Lower leg skin (tissue), 4 donors: ENCODE data around the gene KDM3B. TPM values are rescaled to one million over a fixed set of nuclear protein-coding genes. Genes with fewer than 3 reads are reported as not detected.
"Not testable (repeated sequence)": the region's sequence is repeated elsewhere in the genome, so short reads cannot be mapped to it uniquely, and the experiment has no call there.

ENCODE experiments used
- DNase-seq, 2 donors: peaks; one replicate each; pipeline ENCODE4 v3.0.0-alpha.2; 2019; ENCODE audit warnings: low spot score in 2 of 2
- H3K4me3 ChIP-seq: fragments of 200-600 bp; sonication (generic); 2 replicates; pipeline ENCODE4 v1.5.1; 2017; ENCODE audit warnings: mild to moderate bottlenecking, low read depth; ENCODE audit not compliant: poor library complexity, severe bottlenecking
- POLR2A ChIP-seq, 2 donors: fragments of 450-650 bp; IDR thresholded peaks; one replicate each; pipeline ENCODE4 v1.6.1; 2016 to 2017; ENCODE audit warnings: antibody characterized with exemption in 2 of 2, mild to moderate bottlenecking in 1 of 2, moderate library complexity in 1 of 2
- WGBS, 2 donors: methylation state at CpG; one replicate each; pipeline ENCODE4 v1.1.5; 2018; 5-methylcytosine and 5-hydroxymethylcytosine counted together
- intact Hi-C: fragments of 100-400 bp; cut with DNase I; formaldehyde crosslinking; loops from one replicate; pipeline ENCODE4 v1.15.0; 2023; ENCODE audit warnings: low total_unique reads
- total RNA-seq, 4 donors: library from RNA; depleted of rRNA; stranded (reverse); fragments of >200 nt; gene quantifications; one replicate each; pipeline ENCODE4 v1.1.0, GENCODE V29; 2016
- TF ChIP-seq, protein P1 (sequence below), 3 donors: fragments of 450-650 bp; IDR thresholded peaks; one replicate each; pipeline ENCODE4 v1.5.1; 2016; ENCODE audit warnings: antibody characterized with exemption in 3 of 3, mild to moderate bottlenecking in 3 of 3, moderate library complexity in 2 of 3

KDM3B gene
- total RNA-seq, 4 donors from 2014 or later = 54.4 to 72.7 (median 67.0) TPM

DNA sequence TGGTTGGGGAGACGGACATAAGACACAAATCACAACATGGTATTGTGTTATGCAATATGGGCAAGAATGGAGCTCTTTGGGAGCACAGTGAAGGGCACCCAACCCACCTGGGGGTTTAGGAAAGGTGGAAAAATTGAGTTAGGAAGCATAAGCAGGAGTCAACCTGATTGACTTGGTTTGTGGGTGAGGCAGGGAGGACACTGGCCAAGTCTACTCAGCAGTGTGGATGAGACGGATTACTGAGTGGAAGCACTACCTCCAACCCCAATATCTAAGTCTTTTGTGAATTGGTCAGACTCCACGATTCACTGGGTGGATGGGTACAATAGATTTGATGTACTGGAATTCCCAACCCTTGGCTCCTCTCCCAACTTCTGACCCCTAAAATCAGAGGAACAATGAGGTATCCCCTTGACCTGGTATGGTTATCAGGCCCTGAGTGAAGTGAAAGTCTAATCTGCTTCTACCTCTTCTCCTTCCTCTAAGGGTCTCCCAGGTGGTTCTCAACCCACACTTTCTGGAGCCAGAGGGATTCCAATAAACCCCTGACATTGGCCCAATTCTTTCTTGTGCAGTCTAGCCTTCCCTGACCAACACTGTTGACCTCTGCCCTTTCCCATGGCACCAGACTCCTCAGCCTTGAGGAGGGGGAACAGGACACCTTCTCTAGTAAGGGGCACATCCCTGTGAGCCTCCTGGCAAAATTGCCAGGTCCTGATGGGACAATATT lies 118.0 kb downstream of the KDM3B start:
- TF ChIP-seq, protein P1, sequence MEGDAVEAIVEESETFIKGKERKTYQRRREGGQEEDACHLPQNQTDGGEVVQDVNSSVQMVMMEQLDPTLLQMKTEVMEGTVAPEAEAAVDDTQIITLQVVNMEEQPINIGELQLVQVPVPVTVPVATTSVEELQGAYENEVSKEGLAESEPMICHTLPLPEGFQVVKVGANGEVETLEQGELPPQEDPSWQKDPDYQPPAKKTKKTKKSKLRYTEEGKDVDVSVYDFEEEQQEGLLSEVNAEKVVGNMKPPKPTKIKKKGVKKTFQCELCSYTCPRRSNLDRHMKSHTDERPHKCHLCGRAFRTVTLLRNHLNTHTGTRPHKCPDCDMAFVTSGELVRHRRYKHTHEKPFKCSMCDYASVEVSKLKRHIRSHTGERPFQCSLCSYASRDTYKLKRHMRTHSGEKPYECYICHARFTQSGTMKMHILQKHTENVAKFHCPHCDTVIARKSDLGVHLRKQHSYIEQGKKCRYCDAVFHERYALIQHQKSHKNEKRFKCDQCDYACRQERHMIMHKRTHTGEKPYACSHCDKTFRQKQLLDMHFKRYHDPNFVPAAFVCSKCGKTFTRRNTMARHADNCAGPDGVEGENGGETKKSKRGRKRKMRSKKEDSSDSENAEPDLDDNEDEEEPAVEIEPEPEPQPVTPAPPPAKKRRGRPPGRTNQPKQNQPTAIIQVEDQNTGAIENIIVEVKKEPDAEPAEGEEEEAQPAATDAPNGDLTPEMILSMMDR (IDR thresholded peaks at IDR 0.05) = no peak
- no peak for TF ChIP-seq POLR2A (IDR thresholded peaks at IDR 0.05)
- H3K4me3 ChIP-seq = no peak overlapping the region
- WGBS, 2 donors = 49 to 52% methylated on average over 3 of the region's 3 CpGs
- intact Hi-C loops = no loop called here
- DNase-seq = no peak

DNA sequence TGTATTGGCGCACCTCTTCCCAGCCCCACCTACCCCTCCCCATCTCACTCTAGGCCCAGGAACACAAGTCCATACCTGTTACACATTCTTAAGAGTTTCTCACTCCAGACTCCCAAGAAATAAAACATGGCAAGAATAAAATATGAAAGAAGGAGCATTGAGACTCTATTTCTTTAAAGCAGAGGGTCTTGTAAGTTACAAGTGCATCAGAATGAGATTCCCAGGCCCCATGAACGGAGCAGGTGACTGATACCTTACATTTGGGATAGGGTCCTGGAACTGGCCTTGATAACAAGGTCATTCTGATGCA lies 118.5 kb downstream of the KDM3B start:
- intact Hi-C loops = no loop called here
- H3K4me3 ChIP-seq = no peak overlapping the region
- TF ChIP-seq, protein P1 (IDR thresholded peaks at IDR 0.05) = no peak
- no peak for TF ChIP-seq POLR2A (IDR thresholded peaks at IDR 0.05)
- no peak for DNase-seq
- WGBS, 2 donors = 65 to 69% methylated on average over 2 of the region's 2 CpGs

DNA sequence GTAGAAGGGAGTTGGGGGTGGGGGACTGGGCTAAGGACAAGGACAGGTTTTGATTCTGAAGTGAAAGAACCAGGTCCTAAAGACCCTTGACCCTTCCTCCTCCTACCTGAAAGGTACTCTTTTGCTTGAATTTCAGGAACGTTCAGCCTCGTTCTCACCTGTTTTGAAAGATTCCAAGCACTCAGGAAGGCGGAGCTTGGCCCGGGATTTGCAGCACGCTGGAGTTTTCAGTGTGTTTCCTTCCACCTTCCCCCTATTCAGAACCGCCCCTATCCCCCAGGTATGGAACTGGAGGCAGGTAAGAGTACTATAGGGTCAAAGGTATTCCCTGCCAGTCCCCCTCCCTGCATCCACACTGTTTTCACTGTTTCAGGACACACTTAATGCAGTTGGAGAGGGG lies 119.9 kb downstream of the KDM3B start:
- intact Hi-C loops = no loop called here
- no peak overlapping the region for H3K4me3 ChIP-seq
- DNase-seq = no peak
- 34 to 36% methylated on average over 6 of the region's 6 CpGs for WGBS, 2 donors
- TF ChIP-seq, protein P1 (IDR thresholded peaks at IDR 0.05) = no peak
- no peak for TF ChIP-seq POLR2A (IDR thresholded peaks at IDR 0.05)

DNA sequence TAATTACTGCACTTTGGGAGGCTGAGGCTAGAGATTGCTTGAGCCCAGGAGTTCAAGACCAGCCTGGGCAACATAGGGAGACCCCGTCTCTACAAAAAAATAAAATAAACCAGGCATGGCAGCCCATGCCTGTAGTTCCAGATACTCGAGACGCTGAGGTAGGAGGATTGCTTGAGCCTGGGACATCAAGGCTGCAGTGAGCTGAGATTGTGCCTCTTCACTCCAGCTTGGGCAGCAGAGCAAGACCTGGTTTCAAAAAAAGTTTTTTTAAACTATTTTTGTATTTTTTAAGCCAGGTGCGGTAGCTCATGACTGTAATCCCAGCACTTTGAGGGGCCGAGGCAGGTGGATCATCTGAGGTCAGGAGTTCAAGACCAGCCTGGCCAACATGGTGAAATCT lies 120.7 kb downstream of the KDM3B start:
- H3K4me3 ChIP-seq, intact Hi-C loops, DNase-seq: not testable (repeated sequence)
- WGBS, 2 donors = 94 to 96% methylated on average over 5 of the region's 5 CpGs

DNA sequence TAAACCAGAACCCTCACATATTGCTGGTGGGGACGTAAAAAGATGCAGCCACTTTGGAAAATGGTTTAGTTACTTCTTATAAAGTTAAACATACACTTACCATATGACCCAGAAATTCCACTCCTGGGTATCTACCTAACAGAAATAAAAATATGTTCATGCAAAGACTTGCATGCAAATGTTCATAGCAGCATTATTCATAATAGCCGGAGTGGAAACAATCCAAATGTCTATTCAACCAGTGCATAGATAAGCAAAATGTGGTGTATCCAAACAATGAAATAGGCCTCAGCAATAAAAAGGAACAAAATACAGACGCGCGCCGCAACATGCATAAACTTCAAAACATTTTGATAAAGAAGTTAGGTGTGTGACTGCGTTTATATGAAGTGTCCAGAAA lies 124.4 kb downstream of the KDM3B start:
- 55 to 61% methylated on average over 7 of the region's 7 CpGs for WGBS, 2 donors
- TF ChIP-seq, protein P1 (IDR thresholded peaks at IDR 0.05) = no peak
- H3K4me3 ChIP-seq = no peak overlapping the region
- intact Hi-C loops = no loop called here
- DNase-seq = no peak

DNA sequence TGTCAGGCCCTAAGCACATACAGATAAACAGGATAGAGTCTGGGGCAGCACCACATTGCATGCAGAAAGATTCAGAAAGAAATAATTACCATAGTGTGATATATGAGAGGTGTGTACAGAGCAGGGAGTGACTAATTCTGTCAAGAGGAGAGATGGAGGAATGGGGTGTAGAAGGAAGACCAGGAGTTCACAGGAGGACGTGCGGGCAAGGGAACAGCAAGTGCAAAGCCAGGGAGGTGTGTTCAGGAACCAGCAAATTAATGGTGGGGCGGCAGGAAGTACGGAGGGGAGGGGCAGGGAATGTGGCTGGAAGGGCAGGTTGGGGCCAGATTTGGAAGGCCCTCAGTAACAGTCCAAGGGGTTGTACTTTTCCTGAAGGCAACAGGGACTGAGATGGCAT lies 130.2 kb downstream of the KDM3B start:
- WGBS, 2 donors = 33 to 40% methylated on average over 4 of the region's 4 CpGs
- no peak overlapping the region for H3K4me3 ChIP-seq
- TF ChIP-seq POLR2A (IDR thresholded peaks at IDR 0.05) = no peak
- TF ChIP-seq, protein P1 (IDR thresholded peaks at IDR 0.05) = no peak
- no peak for DNase-seq
- intact Hi-C loops = no loop called here

Other genes with a start within 250 kb of the KDM3B start
- gene NME5, start 213.3 kb upstream of the KDM3B start, total RNA-seq = 1 to 10 TPM in 1 of 4 donors, under 1 TPM in 1, not detected in 2; 0.49 to 1.7 TPM
- 10 to 100 TPM; 19.5 to 42.8 (median 31.0) TPM for gene BRD8, start 174.1 kb upstream of the KDM3B start, total RNA-seq
- 1 to 10 TPM; 1.3 to 3.2 (median 2.3) TPM for gene KIF20A, start 173.6 kb upstream of the KDM3B start, total RNA-seq
- gene CDC23, start 139.4 kb upstream of the KDM3B start, total RNA-seq = 10 to 100 TPM; 21.3 to 33.4 (median 23.3) TPM
- gene GFRA3, start 78.1 kb upstream of the KDM3B start, total RNA-seq = 1 to 10 TPM in 1 of 4 donors, under 1 TPM in 1, not detected in 2; 0.42 to 1.6 TPM
- 1 to 10 TPM in 1 of 4 donors, under 1 TPM in 2, not detected in 1; 0.34 to 1.4 (median 0.69) TPM for gene CDC25C, start 20.9 kb upstream of the KDM3B start, total RNA-seq
- gene FAM53C, start 14.4 kb upstream of the KDM3B start, total RNA-seq = 10 to 100 TPM; 15.2 to 19.9 (median 17.2) TPM
- gene REEP2, start 86.4 kb downstream of the KDM3B start, total RNA-seq = 1 to 10 TPM in 3 of 4 donors, under 1 TPM in 1; 0.95 to 7.6 (median 1.8) TPM
- 100 to 1,000 TPM in 1 of 4 donors, 10 to 100 TPM in 3; 37.5 to 110 (median 47.8) TPM for gene EGR1, start 112.8 kb downstream of the KDM3B start, total RNA-seq
- 10 to 100 TPM; 64.2 to 92.2 (median 81.3) TPM for gene ETF1, start 190.6 kb downstream of the KDM3B start, total RNA-seq
- 100 to 1,000 TPM; 206 to 248 (median 216) TPM for gene HSPA9, start 222.7 kb downstream of the KDM3B start, total RNA-seq